OCI-LY1 (cell line): ENCODE results near the gene HNRNPA1.

Source experiments
- CTCF ChIP-seq: fragments of 200-600 bp; sonication (generic), shearing (Covaris generic); IDR thresholded peaks from 2 replicates; pipeline ENCODE4 v1.5.1; 2017; ENCODE audit warnings: mild to moderate bottlenecking, antibody characterized with exemption, low read length, moderate library complexity, mixed read lengths
- EZH2 ChIP-seq: fragments of 200-600 bp; sonication (generic), shearing (Covaris generic); IDR thresholded peaks from 2 replicates; pipeline ENCODE4 v1.8.0; 2017; ENCODE audit warnings: borderline replicate concordance, mixed run types, mild to moderate bottlenecking, antibody characterized with exemption, low read length, moderate library complexity, mixed read lengths

GRCh38 chr12:54321363-54321762 is 40.8 kb downstream of the HNRNPA1 start:
- no peak for TF ChIP-seq CTCF
- no peak for TF ChIP-seq EZH2
